K562 (cell line): ENCODE results near the gene CRYBG1. TPM values are rescaled to one million over a fixed set of nuclear protein-coding genes. Genes with fewer than 3 reads are reported as not detected.

ENCODE experiments used
- ATAC-seq: fragments of 200-7000 bp; cut with Tn5 transposase; 3 replicates; pipeline ENCODE4 v1.9.1; 2020; ENCODE audit warnings: moderate library complexity
- BruUV-seq: library from RNA; stranded (reverse); fragments of 400-500 nt; replicated peaks from 2 replicates; lab custom pipeline; 2021; lab: Mats Ljungman, UMichigan
- CTCF ChIA-PET: fragments of 300-600 bp; formaldehyde crosslinking; extraction: SDS; loops from one replicate; lab custom pipeline; 2021; ENCODE audit warnings: low intra/inter-chr PET ratio; lab: Yijun Ruan, JAX
- POLR2A ChIA-PET: fragments of 300-600, 350-650 bp; sonication (Branson Sonifier 250); formaldehyde crosslinking; extraction: SDS; loops from one replicate; lab custom pipeline; 2021; ENCODE audit warnings: antibody characterized with exemption, inconsistent platforms; lab: Yijun Ruan, JAX
- DNase-seq, 4 experiments: peaks; one replicate each; pipeline versions ENCODE4 v3.0.0 to v3.0.0-alpha.2; 2011 to 2018; ENCODE audit warnings: low spot score in 3 of 4, mixed read lengths in 3 of 4; ENCODE audit errors: extremely low read depth in 1 of 4
- FAIRE-seq: peaks from 2 replicates; lab custom pipeline; 2011; peaks lifted over from hg19 to GRCh38; lab: Jason Lieb, UNC
- H2AFZ ChIP-seq: 2 replicates; pipeline ENCODE4 v1.6.0; 2011; ENCODE audit warnings: low read depth, low read length, control low read depth, inconsistent platforms
- H3K27ac ChIP-seq: fragments of 200-600 bp; 3 replicates; pipeline ENCODE4 v1.8.0; 2011; ENCODE audit warnings: low read depth, mild to moderate bottlenecking, control low read depth, inconsistent platforms, low read length, moderate library complexity, mixed read lengths; ENCODE audit errors: extremely low read depth
- H3K27me3 ChIP-seq, 2 experiments: fragments of 300-600 bp in 1 of 2; 2 replicates in 1 of 2; 3 replicates in 1 of 2; pipeline versions ENCODE4 v1.6.0 to v1.8.0; 2011; ENCODE audit warnings: inconsistent platforms in 2 of 2, low read length in 2 of 2, mild to moderate bottlenecking in 1 of 2, mixed read lengths in 1 of 2, moderate library complexity in 1 of 2; ENCODE audit not compliant: control insufficient read depth in 2 of 2, insufficient read depth in 2 of 2
- H3K36me3 ChIP-seq: fragments of 300-600 bp; 3 replicates; pipeline ENCODE4 v1.8.0; 2011; ENCODE audit warnings: mild to moderate bottlenecking, low read length, inconsistent platforms; ENCODE audit not compliant: control insufficient read depth, insufficient read depth
- H3K4me1 ChIP-seq, 2 experiments: fragments of 200-600 bp in 1 of 2; replicated peaks in 1 of 2; 2 replicates in 1 of 2; 3 replicates in 1 of 2; pipeline versions ENCODE4 v1.5.1 to v1.8.0; 2011; ENCODE audit warnings: inconsistent platforms in 2 of 2, low read length in 2 of 2, mild to moderate bottlenecking in 1 of 2, mixed read lengths in 1 of 2, moderate library complexity in 1 of 2; ENCODE audit not compliant: control insufficient read depth in 2 of 2, insufficient read depth in 2 of 2
- H3K4me2 ChIP-seq: 2 replicates; pipeline ENCODE4 v1.6.1; 2011; ENCODE audit warnings: low read length, control low read depth, inconsistent platforms, mixed read lengths; ENCODE audit not compliant: insufficient read depth
- H3K4me3 ChIP-seq: fragments of 200-600 bp; sonication (generic), shearing (Covaris generic); 2 replicates; pipeline ENCODE4 v1.5.1; 2016; ENCODE audit warnings: control low read depth, inconsistent platforms
- H3K79me2 ChIP-seq: fragments of 200-600 bp; 3 replicates; pipeline ENCODE4 v1.8.0; 2011; ENCODE audit warnings: low read length, inconsistent platforms; ENCODE audit not compliant: control insufficient read depth, insufficient read depth
- H3K9ac ChIP-seq, 2 experiments: 2 replicates each; pipeline versions ENCODE4 v1.6.0 to v1.6.1; 2011; ENCODE audit warnings: low read depth in 2 of 2, low read length in 2 of 2, control low read depth in 1 of 2, inconsistent platforms in 1 of 2, mild to moderate bottlenecking in 1 of 2, mixed read lengths in 1 of 2; ENCODE audit not compliant: insufficient read depth in 1 of 2
- H3K9me1 ChIP-seq: one replicate; pipeline ENCODE4 v1.6.0; 2011; ENCODE audit warnings: inconsistent platforms, mild to moderate bottlenecking, low read length, moderate library complexity; ENCODE audit not compliant: control insufficient read depth, insufficient read depth
- H3K9me3 ChIP-seq: replicated peaks from 2 replicates; pipeline ENCODE4 v1.5.1; 2011; ENCODE audit warnings: low read depth, low read length, inconsistent platforms; ENCODE audit not compliant: control insufficient read depth, insufficient read depth
- H4K20me1 ChIP-seq: replicated peaks from 2 replicates; pipeline ENCODE4 v1.6.1; 2011; ENCODE audit warnings: low read length, inconsistent platforms, mixed read lengths; ENCODE audit not compliant: control insufficient read depth, insufficient read depth
- CTBP1 ChIP-seq: fragments of 450-650 bp; IDR thresholded peaks from 2 replicates; pipeline ENCODE4 v1.6.1; 2016; ENCODE audit warnings: borderline replicate concordance
- DMBX1 ChIP-seq: fragments of 250-450 bp; sonication (Bioruptor Pico); IDR thresholded peaks from 2 replicates; pipeline ENCODE4 v1.8.0; 2022; ENCODE audit warnings: inconsistent platforms, mild to moderate bottlenecking, moderate library complexity, borderline replicate concordance
- LARP7 ChIP-seq: fragments of 450-650 bp; IDR thresholded peaks from 2 replicates; pipeline ENCODE4 v1.6.1; 2016
- ZNF324 ChIP-seq: fragments of 250-450 bp; sonication (Bioruptor Pico); IDR thresholded peaks from 2 replicates; pipeline ENCODE4 v1.4.0; 2020; ENCODE audit warnings: mild to moderate bottlenecking
- WGBS: fragments of 100-300 bp; shearing (Covaris generic); methylation state at CpG from one replicate; pipeline ENCODE4 v1.1.6; 2016; ENCODE audit warnings: low coverage, mixed read lengths; ENCODE audit not compliant: insufficient coverage; ENCODE audit errors: missing lambda C conversion rate; 5-methylcytosine and 5-hydroxymethylcytosine counted together
- in situ Hi-C: fragments of 300-500 bp; cut with MboI; formaldehyde crosslinking; loops from 4 replicates; pipeline ENCODE4 v1.15.0; 2018; ENCODE audit warnings: inconsistent platforms, mixed read lengths
- intact Hi-C: fragments of 100-400 bp; cut with micrococcal nuclease; formaldehyde crosslinking; loops from 2 replicates; pipeline ENCODE4 v1.14.2; 2022
- polyA plus RNA-seq, 8 experiments: library from polyadenylated mRNA; depleted of rRNA in 4 of 8; stranded (reverse) in 5 of 8; unstranded in 3 of 8; fragments of >200 nt; fragmentation: Nextera tagmentation in 2 of 8; fragmentation: Illumina TruSeq in 1 of 8; extraction: Ambion mirVana in 2 of 8; extraction: Trizol in 1 of 8; gene quantifications; 2 replicates each; pipeline versions ENCODE4 v1.2.1 to v1.2.3, GENCODE V29; 2011 to 2014; ENCODE audit warnings: inconsistent platforms in 1 of 8, missing spikeins in 1 of 8
- total RNA-seq, 7 experiments: library from RNA; depleted of rRNA in 6 of 7; stranded (reverse); fragments of >200 nt in 6 of 7; fragmentation: Illumina TruSeq in 2 of 7; extraction: Trizol in 2 of 7; gene quantifications; 2 replicates each; pipeline versions ENCODE4 v1.2.1 to v1.2.3, GENCODE V29; 2011 to 2021; ENCODE audit warnings: low replicate concordance in 1 of 7
- TF ChIP-seq, protein P1 (sequence below): fragments of 250-450 bp; sonication (Bioruptor Pico); IDR thresholded peaks from 2 replicates; pipeline ENCODE4 v1.6.1; 2021; ENCODE audit warnings: mild to moderate bottlenecking
- TF ChIP-seq, protein P2 (sequence below): fragments of 450-650 bp; IDR thresholded peaks from 2 replicates; pipeline ENCODE4 v1.6.1; 2016; ENCODE audit warnings: missing biosample characterization, missing genetic modification characterization

The CRYBG1 gene
- total and polyA plus RNA-seq, 9 of the 15 experiments (the other 6 are each of a cell fraction or from before 2014, with no cell fraction given) = 0.07 to 0.47 (median 0.11) TPM

- no peak for ATAC-seq
- 0% methylated on average over 4 of the region's 5 CpGs for WGBS
- in situ Hi-C loops (no loop called here), intact Hi-C loops (no loop called here)
- BruUV-seq = no TSS peak
- no peak for TF ChIP-seq CTBP1
- TF ChIP-seq, protein P1, sequence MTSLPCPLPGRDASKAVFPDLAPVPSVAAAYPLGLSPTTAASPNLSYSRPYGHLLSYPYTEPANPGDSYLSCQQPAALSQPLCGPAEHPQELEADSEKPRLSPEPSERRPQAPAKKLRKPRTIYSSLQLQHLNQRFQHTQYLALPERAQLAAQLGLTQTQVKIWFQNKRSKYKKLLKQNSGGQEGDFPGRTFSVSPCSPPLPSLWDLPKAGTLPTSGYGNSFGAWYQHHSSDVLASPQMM (CRISPR knock-in tag) = no peak
- TF ChIP-seq, protein P2, sequence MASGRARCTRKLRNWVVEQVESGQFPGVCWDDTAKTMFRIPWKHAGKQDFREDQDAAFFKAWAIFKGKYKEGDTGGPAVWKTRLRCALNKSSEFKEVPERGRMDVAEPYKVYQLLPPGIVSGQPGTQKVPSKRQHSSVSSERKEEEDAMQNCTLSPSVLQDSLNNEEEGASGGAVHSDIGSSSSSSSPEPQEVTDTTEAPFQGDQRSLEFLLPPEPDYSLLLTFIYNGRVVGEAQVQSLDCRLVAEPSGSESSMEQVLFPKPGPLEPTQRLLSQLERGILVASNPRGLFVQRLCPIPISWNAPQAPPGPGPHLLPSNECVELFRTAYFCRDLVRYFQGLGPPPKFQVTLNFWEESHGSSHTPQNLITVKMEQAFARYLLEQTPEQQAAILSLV (tag) = no peak
- no peak for TF ChIP-seq LARP7
- no peak for TF ChIP-seq ZNF324 (CRISPR knock-in tag)
- no peak for TF ChIP-seq DMBX1
- Histone ChIP-seq H3K27me3 (peaks cover under 1 to 14% of the 10 kb centered on the region in 2 experiments; a peak in 3 of 5 replicates), H2AFZ (no peak overlapping the region), H3K9me1 (no peaks in the 10 kb centered on the region), H3K4me2 (no peak overlapping the region), H3K9me3 (no peaks in the 10 kb centered on the region), H3K4me3 (no peak overlapping the region), H3K4me1 (no peaks in the 10 kb centered on the region), H4K20me1 (0 out of 2 replicates have a peak, but pooled peaks cover 3% of the 10 kb centered on the region), H3K9ac (no peak overlapping the region), H3K27ac (no peak overlapping the region), H3K79me2 (no peaks in the 10 kb centered on the region), H3K36me3 (no peaks in the 10 kb centered on the region)
- ChIA-PET POLR2A (no interaction called here), CTCF (no interaction called here)
- no peak for FAIRE-seq
- DNase-seq = no peak
Observed at GRCh38 chr6:106425382-106425781, 64.9 kb downstream of the CRYBG1 start.
